SH-SY5Y (cell line): ENCODE measurements around the gene CACNB3.

Experiments used
- GATA2 ChIP-seq: IDR thresholded peaks from 2 replicates; pipeline ENCODE4 v1.6.1; 2011; ENCODE audit warnings: mild to moderate bottlenecking, low read depth, low read length
- GATA3 ChIP-seq: IDR thresholded peaks from 2 replicates; pipeline ENCODE4 v1.6.1; 2011; ENCODE audit warnings: low read depth, mild to moderate bottlenecking, low read length, moderate library complexity

Gene CACNB3

GRCh38 chr12:48852734-48853688, 34.7 kb downstream of the CACNB3 start:
- TF ChIP-seq GATA2 (peak; percentile 70), GATA3 (no peak)

DNA sequence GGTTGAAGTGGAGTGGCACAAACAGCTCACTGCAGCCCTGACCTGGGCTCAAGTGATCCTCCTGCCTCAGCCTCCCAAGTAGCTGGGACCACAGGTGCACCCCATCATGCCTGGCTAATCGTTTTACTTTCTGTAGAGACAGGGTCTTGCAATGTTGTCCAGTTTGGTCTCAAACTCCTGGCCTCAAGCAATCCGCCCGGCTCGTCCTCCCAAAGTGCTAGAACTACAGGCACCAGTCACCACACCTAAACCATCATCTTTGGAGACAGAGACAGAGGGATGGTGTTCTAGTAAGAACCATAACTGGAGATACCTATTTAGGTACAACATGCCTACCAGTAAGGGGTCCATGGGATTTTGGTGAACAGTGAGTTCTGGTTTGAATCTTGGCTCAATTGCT, 36.2 kb downstream of the CACNB3 start:
- TF ChIP-seq GATA3: no peak
- TF ChIP-seq GATA2: no peak

DNA sequence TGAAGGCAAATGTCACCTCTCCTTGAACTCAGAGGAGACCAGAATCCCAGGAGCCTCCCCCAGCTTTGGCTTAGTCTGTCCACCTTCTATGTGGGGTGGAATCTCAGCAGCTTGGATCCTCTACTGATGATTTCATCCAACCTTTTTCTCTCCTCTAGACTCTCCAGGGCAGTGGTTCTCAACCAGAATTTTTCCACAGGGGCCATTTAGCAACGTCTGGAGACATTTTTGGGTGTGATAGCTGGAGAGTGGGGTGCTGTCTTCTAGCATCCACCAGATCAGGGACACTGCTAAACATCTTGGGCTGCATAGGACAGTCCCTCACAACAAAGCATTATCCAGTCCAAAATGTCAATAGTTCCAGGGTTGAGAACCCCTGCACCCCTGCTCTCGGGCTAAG, 38.1 kb downstream of the CACNB3 start:
- TF ChIP-seq GATA3 (no peak), GATA2 (no peak)

DNA sequence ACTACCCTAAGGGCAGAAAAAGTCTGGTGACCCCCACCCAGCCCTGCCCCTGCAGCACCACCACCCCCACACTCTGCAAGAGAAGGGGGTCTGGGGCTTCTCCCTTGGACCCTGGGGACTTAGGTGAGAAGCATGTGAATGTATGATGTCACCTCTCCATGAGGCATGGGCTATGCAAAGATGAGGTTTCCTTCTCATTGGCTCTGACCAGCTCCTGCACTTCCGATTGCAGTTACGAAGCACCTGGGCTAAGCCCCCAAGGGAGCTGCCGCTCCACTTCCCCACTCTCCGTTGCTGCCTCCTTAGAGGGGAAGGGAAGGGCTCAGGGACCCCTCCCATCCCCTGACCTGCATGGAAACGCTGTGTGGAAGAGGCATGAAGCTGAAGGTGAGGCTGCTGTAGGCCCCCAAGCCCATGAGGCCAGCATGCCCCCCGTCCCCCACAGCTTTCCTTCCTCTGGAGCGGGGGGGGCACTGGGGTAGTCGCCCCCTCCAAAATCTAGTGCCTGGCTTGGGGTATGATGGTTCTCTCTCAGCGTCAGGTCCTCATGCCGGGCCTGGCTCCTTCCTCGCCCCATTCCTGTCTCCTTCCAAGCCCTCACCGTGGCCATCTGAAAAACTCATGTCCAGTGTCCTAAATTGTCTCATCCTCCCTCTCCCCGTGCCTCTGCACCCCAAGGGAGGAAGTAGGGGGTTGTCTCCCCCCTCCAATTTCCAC, 39.1 kb downstream of the CACNB3 start:
- TF ChIP-seq GATA3 (no peak), GATA2 (no peak)

- TF ChIP-seq GATA3 (no peak), GATA2 (no peak)
Observed at GRCh38 chr12:48858043-48858442, 39.7 kb downstream of the CACNB3 start.

DNA sequence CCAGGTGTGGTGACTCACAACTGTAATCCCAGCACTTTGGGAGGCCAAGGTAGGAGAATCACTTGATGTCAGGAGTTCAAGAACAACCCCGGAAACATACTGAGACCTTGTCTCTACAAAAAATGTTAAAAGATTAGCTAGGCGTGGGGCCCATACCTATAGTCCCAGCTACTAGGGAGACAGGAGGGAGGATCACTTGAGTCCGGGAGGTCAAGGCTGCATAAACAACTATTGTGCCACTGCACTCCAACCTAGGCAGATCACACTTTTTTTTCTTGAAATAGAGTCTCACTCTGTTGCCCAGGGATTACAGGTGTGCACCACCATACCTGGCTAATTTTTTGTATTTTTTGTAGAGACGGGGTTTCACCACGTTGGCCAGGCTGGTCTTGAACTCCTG, 41.3 kb downstream of the CACNB3 start:
- TF ChIP-seq GATA2: no peak
- no peak for TF ChIP-seq GATA3

DNA sequence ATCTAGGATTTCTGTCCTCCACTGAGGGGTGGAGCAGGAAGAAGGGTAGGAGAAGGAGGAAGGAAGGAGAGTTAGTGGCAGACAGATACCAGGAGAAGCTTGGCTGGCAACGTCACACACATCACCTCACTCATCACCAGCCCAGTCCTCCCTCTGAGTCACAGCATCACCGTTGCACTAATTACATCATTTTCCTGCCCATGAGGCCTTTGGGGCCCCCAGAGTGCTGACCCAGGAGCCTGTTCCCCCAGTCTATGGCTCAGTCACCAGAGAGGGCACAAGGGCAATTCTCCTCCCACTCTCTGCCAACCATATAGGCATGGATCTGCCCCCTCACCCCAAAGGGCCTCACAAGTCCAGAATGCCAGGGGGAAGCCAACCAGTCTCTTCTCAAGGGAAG, 42.8 kb downstream of the CACNB3 start:
- TF ChIP-seq GATA3: no peak
- TF ChIP-seq GATA2: no peak

DNA sequence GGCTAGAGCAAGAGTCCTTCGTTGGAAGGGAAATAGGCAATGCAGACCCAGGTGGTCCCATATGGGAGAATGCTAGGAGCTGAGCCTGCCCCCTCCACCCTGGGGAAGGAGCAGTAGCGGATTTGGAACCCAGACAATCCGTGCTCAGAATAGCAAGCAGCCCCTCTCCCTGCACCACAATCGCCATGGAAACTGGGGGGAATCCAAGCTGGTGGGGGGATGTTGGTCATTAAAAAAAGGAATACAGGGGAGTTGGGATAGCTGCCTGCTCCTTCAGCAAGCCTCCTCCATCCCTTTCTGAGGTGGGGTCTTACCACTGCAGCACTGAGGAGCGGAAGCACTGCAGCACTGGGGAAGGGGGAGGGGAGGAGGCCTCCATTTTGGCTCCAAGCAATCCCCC, 44.5 kb downstream of the CACNB3 start:
- TF ChIP-seq GATA3 (no peak), GATA2 (no peak)

DNA sequence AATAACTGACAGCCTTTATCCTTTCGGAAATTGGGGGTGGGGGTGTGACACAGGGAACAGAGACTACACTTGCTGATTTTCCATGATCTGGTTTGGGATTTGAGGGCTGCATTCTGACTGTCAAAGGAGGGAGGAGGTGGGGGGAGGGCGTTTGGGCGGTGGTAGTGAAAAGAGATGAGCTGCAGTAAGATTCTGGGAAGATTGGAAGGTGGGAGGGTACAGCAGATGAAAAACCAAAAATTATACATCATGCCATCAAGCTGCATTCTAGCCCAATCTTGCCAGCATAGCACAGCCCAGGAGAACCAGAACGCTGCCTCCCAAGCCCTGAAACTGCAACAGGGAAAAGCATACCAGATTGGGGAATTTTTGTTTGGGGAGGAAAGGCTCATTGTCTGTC, 45.0 kb downstream of the CACNB3 start:
- TF ChIP-seq GATA3 (no peak), GATA2 (no peak)

GRCh38 chr12:48865281-48866051, 47.2 kb downstream of the CACNB3 start, which contains the start of gene RND1:
Gene RND1 (minus strand): TSS chr12:48865870. CDS start chr12:48865767, 103 bp downstream.
- TF ChIP-seq GATA2: no peak
- no peak for TF ChIP-seq GATA3

DNA sequence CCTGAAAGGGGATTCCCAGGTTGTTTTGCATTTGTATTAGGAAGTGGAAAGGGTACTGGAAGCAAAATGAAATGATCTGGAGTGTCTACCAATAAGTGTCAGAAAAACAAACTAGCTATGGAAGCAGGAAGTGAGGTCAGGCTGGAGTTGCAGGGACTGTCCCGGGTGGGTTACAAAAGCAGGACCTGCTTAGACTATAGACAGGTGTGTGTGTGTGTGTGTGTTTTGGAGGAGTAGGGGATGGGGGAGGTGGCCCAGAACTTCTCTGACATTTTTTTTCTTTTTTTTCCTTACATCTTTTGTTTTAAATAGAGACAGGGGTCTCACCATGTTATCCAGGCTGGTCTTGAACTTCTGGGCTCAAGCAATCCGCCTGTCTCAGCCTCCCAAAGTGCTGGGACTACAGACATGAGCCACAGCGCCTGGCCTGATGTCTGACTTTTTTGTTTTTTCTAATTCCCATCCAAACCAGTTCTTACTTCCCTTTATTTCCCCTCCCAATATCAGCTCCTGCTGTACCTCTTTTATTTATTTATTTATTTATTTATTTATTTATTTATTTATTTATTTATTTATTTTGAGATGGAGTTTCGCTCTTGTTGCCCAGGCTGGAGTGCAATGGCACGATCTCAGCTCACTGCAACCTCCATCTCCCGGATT, 47.9 kb downstream of the CACNB3 start:
- TF ChIP-seq GATA2: no peak
- TF ChIP-seq GATA3: no peak

- TF ChIP-seq GATA3 (no peak), GATA2 (no peak)
Observed at GRCh38 chr12:48868451-48868850, 50.2 kb downstream of the CACNB3 start.

DNA sequence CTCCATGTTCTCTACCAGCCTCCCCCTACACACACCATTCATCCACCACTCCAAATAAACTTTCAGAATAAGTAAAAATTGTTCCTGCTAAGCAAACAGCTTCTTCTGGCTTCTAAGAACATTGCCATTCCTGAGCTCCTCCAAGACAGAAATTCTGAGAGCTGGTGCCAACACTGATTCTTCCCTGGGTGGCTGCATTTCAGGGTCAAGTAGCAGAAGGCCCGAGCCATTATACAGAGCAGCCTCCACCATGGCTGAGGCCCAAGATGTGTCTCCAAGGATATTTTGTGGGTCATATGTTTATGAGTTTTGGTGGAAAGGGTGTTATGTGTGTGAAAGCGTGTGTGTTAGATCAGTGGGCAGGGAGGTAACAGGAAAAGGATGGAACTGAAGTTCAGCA, 50.9 kb downstream of the CACNB3 start:
- TF ChIP-seq GATA3 (no peak), GATA2 (no peak)
